Daoy (cell line): ENCODE measurements around the gene FKBP9. TPM values are rescaled to one million over a fixed set of nuclear protein-coding genes. Genes with fewer than 3 reads are reported as not detected.

Experiments used
- total RNA-seq: library from RNA; depleted of rRNA; stranded (reverse); fragments of >200 nt; shearing (Covaris generic); gene quantifications from 2 replicates; pipeline ENCODE4 v1.2.3, GENCODE V29; 2014; rRNA removed

The FKBP9 gene
- total RNA-seq, 1 experiment from 2014 or later = 85.4 TPM

Other genes with a start within 250 kb of the FKBP9 start
- gene KBTBD2, start 65.7 kb upstream of the FKBP9 start, total RNA-seq = 47.8 and 57.9 TPM in 2 replicates
- gene NT5C3A, start 105.3 kb downstream of the FKBP9 start, total RNA-seq = 64.4 and 66.6 TPM in 2 replicates
- 28.6 and 29.9 TPM in 2 replicates for gene RP9, start 152.0 kb downstream of the FKBP9 start, total RNA-seq
- 8.1 and 27.9 TPM in 2 replicates for gene BBS9, start 172.1 kb downstream of the FKBP9 start, total RNA-seq